Measurements from ENCODE around the gene CEBPZOS. TPM values are rescaled to one million over a fixed set of nuclear protein-coding genes. Genes with fewer than 3 reads are reported as not detected.
"Not testable (repeated sequence)": the region's sequence is repeated elsewhere in the genome, so short reads cannot be mapped to it uniquely, and the experiment has no call there.

The CEBPZOS gene
- total RNA-seq, 1 experiment from 2014 or later: 46.5 TPM

DNA sequence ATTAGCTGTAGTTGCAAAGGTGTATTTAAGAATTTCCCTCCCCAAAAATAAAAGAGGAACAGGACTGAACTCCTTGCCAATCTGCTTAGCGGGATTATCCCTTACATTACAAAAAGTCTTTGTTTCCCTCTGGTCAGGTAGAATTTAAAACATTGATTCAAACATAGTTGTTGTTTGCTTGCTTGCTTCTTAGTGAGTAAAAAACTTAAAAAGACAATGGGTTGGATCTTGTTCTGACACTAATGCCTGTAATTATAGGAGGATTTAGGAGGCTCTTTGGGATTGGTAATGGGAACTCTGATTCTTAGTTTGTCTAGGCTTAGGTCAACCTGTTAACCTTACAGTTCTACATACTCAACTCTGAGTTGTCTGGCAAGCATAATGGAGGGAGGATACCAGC lies 3.7 kb upstream of the CEBPZOS start:
- Histone ChIP-seq H3K4me2 (no peak overlapping the region), H3K27me3 (ENCODE audit: insufficient read depth, low read depth) (no peaks in the 10 kb centered on the region), H3K79me2 (ENCODE audit: low read depth) (peaks cover 10% of the 10 kb centered on the region), H3K4me3 (no peak overlapping the region), H3K36me3 (ENCODE audit: low read depth) (no peaks in the 10 kb centered on the region), H3K27ac (no peak overlapping the region), H3K9me2 (ENCODE audit: insufficient read depth) (no peaks in the 10 kb centered on the region), H3F3A (ENCODE audit: insufficient read depth, low read depth) (peaks cover 14% of the 10 kb centered on the region), H3K9me3 (ENCODE audit: insufficient read depth, low read depth) (no peaks in the 10 kb centered on the region; the same call in 1 of the 2 replicates), H2AFZ (no peak overlapping the region), H4K20me1 (ENCODE audit: insufficient read depth) (no peaks in the 10 kb centered on the region), H3K4me1 (replicated peaks; ENCODE audit: insufficient read depth) (peaks cover 24% of the 10 kb centered on the region)
- TF ChIP-seq EZH2 (IDR thresholded peaks at IDR 0.05; ENCODE audit: low read depth): no peak
- TF ChIP-seq, protein P1, sequence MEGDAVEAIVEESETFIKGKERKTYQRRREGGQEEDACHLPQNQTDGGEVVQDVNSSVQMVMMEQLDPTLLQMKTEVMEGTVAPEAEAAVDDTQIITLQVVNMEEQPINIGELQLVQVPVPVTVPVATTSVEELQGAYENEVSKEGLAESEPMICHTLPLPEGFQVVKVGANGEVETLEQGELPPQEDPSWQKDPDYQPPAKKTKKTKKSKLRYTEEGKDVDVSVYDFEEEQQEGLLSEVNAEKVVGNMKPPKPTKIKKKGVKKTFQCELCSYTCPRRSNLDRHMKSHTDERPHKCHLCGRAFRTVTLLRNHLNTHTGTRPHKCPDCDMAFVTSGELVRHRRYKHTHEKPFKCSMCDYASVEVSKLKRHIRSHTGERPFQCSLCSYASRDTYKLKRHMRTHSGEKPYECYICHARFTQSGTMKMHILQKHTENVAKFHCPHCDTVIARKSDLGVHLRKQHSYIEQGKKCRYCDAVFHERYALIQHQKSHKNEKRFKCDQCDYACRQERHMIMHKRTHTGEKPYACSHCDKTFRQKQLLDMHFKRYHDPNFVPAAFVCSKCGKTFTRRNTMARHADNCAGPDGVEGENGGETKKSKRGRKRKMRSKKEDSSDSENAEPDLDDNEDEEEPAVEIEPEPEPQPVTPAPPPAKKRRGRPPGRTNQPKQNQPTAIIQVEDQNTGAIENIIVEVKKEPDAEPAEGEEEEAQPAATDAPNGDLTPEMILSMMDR (conservative IDR thresholded peaks at IDR 0.05): no peak
- no TSS peak for BruUV-seq (replicated peaks)
- ChIA-PET POLR2A (ENCODE audit: unreplicated experiment) (no interaction called here), CTCF (no interaction called here)
- intact Hi-C loops (cut with micrococcal nuclease; ENCODE audit: unreplicated experiment): no loop called here
- DNase-seq: no peak

DNA sequence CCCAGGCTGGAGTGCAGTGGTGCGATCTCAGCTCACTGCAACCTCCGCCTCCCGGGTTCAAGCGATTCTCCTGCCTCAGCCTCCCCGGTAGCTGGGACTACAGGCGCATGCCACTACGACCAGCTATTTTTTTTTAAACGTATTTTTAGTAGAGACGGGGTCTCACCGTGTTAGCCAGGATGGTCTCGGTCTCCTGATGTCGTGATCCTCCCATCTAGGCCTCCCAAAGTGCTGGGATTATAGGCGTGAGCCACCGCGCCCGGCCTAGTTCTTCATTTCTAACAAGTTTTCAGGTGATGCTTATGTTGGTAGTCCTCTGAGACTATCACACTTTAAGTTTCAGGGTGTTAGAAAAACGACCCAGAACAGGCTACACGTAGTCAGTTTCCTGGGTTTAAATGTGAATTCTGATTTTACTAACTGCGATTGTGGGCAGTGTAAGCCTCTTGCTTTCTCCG lies 405 bp upstream of the CEBPZOS start:
- intact Hi-C loops (cut with micrococcal nuclease; ENCODE audit: unreplicated experiment): loop anchor here (2.0 kb wide), 1 partner anchor 39 kb away; the partner anchor contains the start of gene EIF2AK2
- Histone ChIP-seq H3F3A (ENCODE audit: insufficient read depth, low read depth) (peaks cover 10% of the 10 kb centered on the region; the same call in 1 of the 2 replicates), H3K4me2 (peak overlapping the region; percentile 99), H2AFZ (peak overlapping the region; percentile 77), H3K79me2 (ENCODE audit: low read depth) (peaks cover 28% of the 10 kb centered on the region), H3K4me3 (peak overlapping the region; percentile 65), H3K4me1 (replicated peaks; ENCODE audit: insufficient read depth) (peaks cover 16% of the 10 kb centered on the region)
- not testable (repeated sequence) for H4K20me1 ChIP-seq (ENCODE audit: insufficient read depth); H3K36me3 ChIP-seq (ENCODE audit: low read depth); DNase-seq; H3K27me3 ChIP-seq (ENCODE audit: insufficient read depth, low read depth); H3K27ac ChIP-seq; H3K9me3 ChIP-seq (ENCODE audit: insufficient read depth, low read depth); BruUV-seq (replicated peaks); H3K9me2 ChIP-seq (ENCODE audit: insufficient read depth)
- POLR2A ChIA-PET (ENCODE audit: unreplicated experiment): interaction anchor here (0.6 kb wide), 2 partner anchors 39 to 983 kb away, joined by 3 to 4 read pairs; partner anchors contain the start of gene EIF2AK2
- CTCF ChIA-PET: interaction anchor here (0.6 kb wide), 1 partner anchor 1822 kb away, joined by 3 read pairs; no protein-coding TSS in a partner anchor

DNA sequence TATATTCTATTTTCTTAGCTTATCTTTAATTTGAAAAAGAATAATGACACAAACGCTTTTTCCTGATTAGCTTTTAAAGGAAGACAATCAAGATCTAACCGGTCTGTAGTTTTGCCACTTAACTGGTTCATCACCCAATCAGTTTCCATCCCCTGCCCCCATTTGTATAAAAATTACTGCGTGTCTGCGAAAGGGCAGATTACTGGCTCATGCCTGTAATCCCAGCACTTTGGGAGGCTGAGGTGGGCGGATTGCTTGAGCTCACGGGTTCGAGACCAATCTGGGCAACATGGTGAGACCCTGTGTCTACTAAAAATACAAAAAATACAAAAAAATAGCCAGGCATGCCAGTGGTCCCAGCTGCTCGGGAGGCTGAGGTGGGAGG lies 2.4 kb downstream of the CEBPZOS start:
- Histone ChIP-seq H4K20me1 (ENCODE audit: insufficient read depth) (0 out of 2 replicates have a peak, but pooled peaks cover 4% of the 10 kb centered on the region), H3K27me3 (ENCODE audit: insufficient read depth, low read depth) (no peaks in the 10 kb centered on the region), H3K79me2 (ENCODE audit: low read depth) (peaks cover 32% of the 10 kb centered on the region), H3K4me2 (no peak overlapping the region), H2AFZ (no peak overlapping the region), H3K36me3 (ENCODE audit: low read depth) (peaks cover 28% of the 10 kb centered on the region), H3K9me2 (ENCODE audit: insufficient read depth) (no peaks in the 10 kb centered on the region), H3K9me3 (ENCODE audit: insufficient read depth, low read depth) (peaks cover 6% of the 10 kb centered on the region), H3K4me1 (replicated peaks; ENCODE audit: insufficient read depth) (peaks cover 16% of the 10 kb centered on the region), H3K27ac (no peak overlapping the region), H3K4me3 (no peak overlapping the region), H3F3A (ENCODE audit: insufficient read depth, low read depth) (peaks cover 31% of the 10 kb centered on the region; the same call in 1 of the 2 replicates)
- no TSS peak for BruUV-seq (replicated peaks)
- TF ChIP-seq EZH2 (IDR thresholded peaks at IDR 0.05; ENCODE audit: low read depth): no peak
- ChIA-PET CTCF (no interaction called here), POLR2A (ENCODE audit: unreplicated experiment) (no interaction called here)
- intact Hi-C loops (cut with micrococcal nuclease; ENCODE audit: unreplicated experiment): loop anchor here (2.0 kb wide), 1 partner anchor 18 kb away; no protein-coding TSS in a partner anchor
- no peak for DNase-seq

DNA sequence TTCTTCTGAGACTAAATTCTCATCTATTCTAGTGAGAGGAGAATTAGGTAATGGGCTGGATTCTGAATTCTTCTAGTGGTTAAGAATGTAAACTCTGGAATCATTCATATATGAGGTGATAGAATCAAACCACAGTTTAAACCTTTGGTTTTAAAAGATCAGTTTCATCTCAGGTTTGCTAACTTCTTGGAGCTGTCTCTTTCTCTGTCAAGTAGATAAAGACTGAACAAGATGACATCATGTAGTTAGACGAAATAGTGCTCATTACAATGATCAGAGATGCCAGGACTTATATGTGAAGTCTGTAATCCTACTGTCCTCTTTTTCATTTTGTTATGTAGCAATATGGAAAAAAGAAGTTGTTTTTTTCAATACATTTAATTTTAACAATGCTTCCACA lies 4.9 kb downstream of the CEBPZOS start:
- H3K4me2 ChIP-seq: no peak overlapping the region
- no peak for DNase-seq
- H3K79me2 ChIP-seq (ENCODE audit: low read depth): peaks cover 42% of the 10 kb centered on the region
- ChIA-PET CTCF (no interaction called here), POLR2A (ENCODE audit: unreplicated experiment) (interaction anchor here (0.6 kb wide), 1 partner anchor 34 kb away, joined by 4 read pairs; no protein-coding TSS in a partner anchor)
- H3F3A ChIP-seq (ENCODE audit: insufficient read depth, low read depth): peaks cover 33% of the 10 kb centered on the region; the same call in 1 of the 2 replicates
- H3K27me3 ChIP-seq (ENCODE audit: insufficient read depth, low read depth): no peaks in the 10 kb centered on the region
- 0 out of 2 replicates have a peak, but pooled peaks cover 4% of the 10 kb centered on the region for H4K20me1 ChIP-seq (ENCODE audit: insufficient read depth)
- no peak overlapping the region for H3K27ac ChIP-seq
- no TSS peak for BruUV-seq (replicated peaks)
- TF ChIP-seq EZH2 (IDR thresholded peaks at IDR 0.05; ENCODE audit: low read depth): no peak
- TF ChIP-seq, protein P1 (conservative IDR thresholded peaks at IDR 0.05): no peak
- H3K9me2 ChIP-seq (ENCODE audit: insufficient read depth): no peaks in the 10 kb centered on the region
- peaks cover 51% of the 10 kb centered on the region for H3K36me3 ChIP-seq (ENCODE audit: low read depth)
- no peak overlapping the region for H2AFZ ChIP-seq
- H3K4me1 ChIP-seq (replicated peaks; ENCODE audit: insufficient read depth): peaks cover 16% of the 10 kb centered on the region
- no peak overlapping the region for H3K4me3 ChIP-seq
- H3K9me3 ChIP-seq (ENCODE audit: insufficient read depth, low read depth): peaks cover 16% of the 10 kb centered on the region
- intact Hi-C loops (cut with micrococcal nuclease; ENCODE audit: unreplicated experiment): no loop called here

All from PC-9 (cell line).